ENCODE results near the gene KLK8.

GRCh38 chr19:51036519-51036918 lies 35.1 kb upstream of the KLK8 start:
- no peak for TF ChIP-seq CTCF (IDR thresholded peaks at IDR 0.05; ENCODE audit: borderline replicate concordance, extremely low read depth, low read length, poor library complexity, severe bottlenecking)
- TF ChIP-seq EZH2 (IDR thresholded peaks at IDR 0.05; ENCODE audit: borderline replicate concordance, low read depth, low read length, severe bottlenecking), result no peak
